Measurements from ENCODE around the gene TMEM117. TPM values are rescaled to one million over a fixed set of nuclear protein-coding genes. Genes with fewer than 3 reads are reported as not detected.

The TMEM117 gene
- total RNA-seq, 1 donor from 2014 or later, result 0.80 TPM

DNA sequence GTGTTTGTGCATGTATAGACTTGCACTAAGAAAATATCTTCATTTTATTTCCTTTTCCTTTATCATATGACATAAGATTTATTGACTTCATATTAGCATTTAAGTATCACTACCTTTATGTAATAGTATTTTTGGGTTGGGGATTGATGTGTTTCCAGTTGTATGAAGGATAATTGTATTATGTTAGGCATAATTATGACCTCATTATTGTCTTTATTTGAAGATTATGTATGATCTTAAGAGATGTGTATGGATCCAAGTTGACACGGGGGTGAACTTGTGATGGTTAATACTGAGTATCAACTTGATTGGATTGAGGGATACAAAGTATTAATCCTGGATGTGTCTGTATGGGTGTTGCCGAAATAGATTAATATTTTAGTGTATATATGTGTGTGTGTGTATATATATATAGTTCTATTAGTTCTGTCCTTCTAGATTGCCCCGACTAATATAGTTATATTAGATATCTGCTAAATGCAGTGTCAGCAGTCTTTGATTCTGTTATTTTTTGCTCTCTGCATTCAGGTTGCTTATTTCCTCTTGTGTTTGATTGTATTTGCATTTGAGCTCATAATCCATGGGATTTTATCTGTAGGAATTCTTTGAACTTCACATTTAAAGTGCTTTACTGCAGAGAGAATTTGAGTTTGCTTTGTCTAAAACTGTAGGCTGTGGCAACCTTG lies 211.0 kb downstream of the TMEM117 start:
- Mint-ChIP-seq H3K9me3 (ENCODE audit: unreplicated experiment) (no peaks in the 10 kb centered on the region), H3K4me1 (ENCODE audit: unreplicated experiment) (no peaks in the 10 kb centered on the region), H3K36me3 (ENCODE audit: low read depth, unreplicated experiment) (no peaks in the 10 kb centered on the region), H3K27ac (ENCODE audit: unreplicated experiment) (no peak overlapping the region), H3K27me3 (ENCODE audit: unreplicated experiment) (peaks cover 1% of the 10 kb centered on the region), H3K4me3 (ENCODE audit: unreplicated experiment) (no peak overlapping the region)
- no peak for DNase-seq (ENCODE audit: low spot score)
- TF ChIP-seq, protein P1, sequence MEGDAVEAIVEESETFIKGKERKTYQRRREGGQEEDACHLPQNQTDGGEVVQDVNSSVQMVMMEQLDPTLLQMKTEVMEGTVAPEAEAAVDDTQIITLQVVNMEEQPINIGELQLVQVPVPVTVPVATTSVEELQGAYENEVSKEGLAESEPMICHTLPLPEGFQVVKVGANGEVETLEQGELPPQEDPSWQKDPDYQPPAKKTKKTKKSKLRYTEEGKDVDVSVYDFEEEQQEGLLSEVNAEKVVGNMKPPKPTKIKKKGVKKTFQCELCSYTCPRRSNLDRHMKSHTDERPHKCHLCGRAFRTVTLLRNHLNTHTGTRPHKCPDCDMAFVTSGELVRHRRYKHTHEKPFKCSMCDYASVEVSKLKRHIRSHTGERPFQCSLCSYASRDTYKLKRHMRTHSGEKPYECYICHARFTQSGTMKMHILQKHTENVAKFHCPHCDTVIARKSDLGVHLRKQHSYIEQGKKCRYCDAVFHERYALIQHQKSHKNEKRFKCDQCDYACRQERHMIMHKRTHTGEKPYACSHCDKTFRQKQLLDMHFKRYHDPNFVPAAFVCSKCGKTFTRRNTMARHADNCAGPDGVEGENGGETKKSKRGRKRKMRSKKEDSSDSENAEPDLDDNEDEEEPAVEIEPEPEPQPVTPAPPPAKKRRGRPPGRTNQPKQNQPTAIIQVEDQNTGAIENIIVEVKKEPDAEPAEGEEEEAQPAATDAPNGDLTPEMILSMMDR (IDR thresholded peaks at IDR 0.05; ENCODE audit: unreplicated experiment), result no peak

DNA sequence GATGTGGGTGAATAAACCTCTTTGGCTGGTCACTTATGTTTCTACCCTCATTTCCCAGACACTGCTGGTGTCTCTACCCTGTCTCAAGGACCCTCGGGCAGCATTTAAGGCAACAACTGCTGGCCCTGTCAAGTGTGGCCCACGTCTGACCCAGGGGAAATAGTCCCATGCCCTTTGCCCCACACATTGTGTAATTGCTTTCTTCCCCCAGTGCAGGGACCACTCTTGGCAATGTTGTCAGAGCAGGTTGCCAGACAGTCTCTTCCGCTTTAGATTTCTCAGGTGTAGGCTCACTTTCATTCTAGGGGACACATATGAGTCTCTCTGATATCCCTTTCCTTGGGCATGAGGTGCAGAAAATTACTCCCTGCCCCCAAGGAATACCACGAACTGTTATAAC lies 216.7 kb downstream of the TMEM117 start:
- H3K4me3 Mint-ChIP-seq (ENCODE audit: unreplicated experiment), result no peak overlapping the region
- H3K36me3 Mint-ChIP-seq (ENCODE audit: low read depth, unreplicated experiment), result no peaks in the 10 kb centered on the region
- H3K27ac Mint-ChIP-seq (ENCODE audit: unreplicated experiment), result no peak overlapping the region
- no peak for DNase-seq (ENCODE audit: low spot score)
- H3K27me3 Mint-ChIP-seq (ENCODE audit: unreplicated experiment), result no peaks in the 10 kb centered on the region
- TF ChIP-seq, protein P1 (IDR thresholded peaks at IDR 0.05; ENCODE audit: unreplicated experiment), result no peak
- no peaks in the 10 kb centered on the region for H3K9me3 Mint-ChIP-seq (ENCODE audit: unreplicated experiment)
- H3K4me1 Mint-ChIP-seq (ENCODE audit: unreplicated experiment), result no peaks in the 10 kb centered on the region

DNA sequence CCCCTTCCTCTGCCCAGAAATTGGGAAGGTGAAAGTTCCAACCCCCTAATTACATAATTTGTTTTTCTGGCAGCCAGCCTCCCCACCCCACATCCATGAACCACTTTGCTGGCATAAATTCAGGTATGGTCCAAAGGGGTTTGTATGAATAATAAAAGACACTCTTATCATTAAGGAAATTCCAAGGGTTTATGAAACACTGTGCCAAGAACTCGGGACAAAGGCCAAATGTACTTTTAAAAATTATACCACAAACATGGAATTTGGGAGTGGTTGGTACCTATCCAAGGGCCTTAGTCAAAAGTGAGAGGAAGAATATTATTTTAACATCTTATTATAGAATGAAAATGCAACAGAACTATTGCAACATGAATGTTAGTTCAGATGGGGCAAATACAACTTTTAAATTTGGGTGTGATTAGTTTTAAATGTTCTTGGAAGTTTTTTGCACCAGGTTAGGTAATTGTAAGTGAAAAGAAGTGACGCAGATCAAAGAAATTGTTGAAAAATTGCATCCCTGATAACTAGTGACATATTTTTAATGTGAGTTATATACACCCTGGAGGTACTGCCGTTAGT lies 217.8 kb downstream of the TMEM117 start:
- Mint-ChIP-seq H3K27ac (ENCODE audit: unreplicated experiment) (no peak overlapping the region), H3K9me3 (ENCODE audit: unreplicated experiment) (no peaks in the 10 kb centered on the region), H3K36me3 (ENCODE audit: low read depth, unreplicated experiment) (no peaks in the 10 kb centered on the region), H3K4me1 (ENCODE audit: unreplicated experiment) (no peaks in the 10 kb centered on the region), H3K4me3 (ENCODE audit: unreplicated experiment) (no peak overlapping the region), H3K27me3 (ENCODE audit: unreplicated experiment) (no peaks in the 10 kb centered on the region)
- no peak for DNase-seq (ENCODE audit: low spot score)
- TF ChIP-seq, protein P1 (IDR thresholded peaks at IDR 0.05; ENCODE audit: unreplicated experiment), result no peak

DNA sequence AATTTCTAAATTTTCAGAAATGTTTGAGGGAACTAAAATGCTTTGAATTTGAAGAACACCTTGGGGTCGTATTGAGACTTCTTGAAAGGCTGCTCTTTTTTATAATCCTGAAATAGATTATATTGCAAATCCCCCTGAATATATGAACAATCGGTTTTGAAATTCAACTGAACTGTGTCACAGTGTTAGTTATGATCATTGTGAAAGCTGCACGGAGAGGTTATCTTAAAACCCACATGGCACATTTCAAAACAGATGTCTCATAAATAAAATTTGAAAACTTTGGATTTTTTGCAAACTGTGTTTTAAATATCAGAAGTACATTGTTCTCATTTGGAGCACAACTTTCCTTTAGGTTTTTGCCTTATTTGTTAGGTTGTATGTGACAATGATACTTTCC lies 218.4 kb downstream of the TMEM117 start:
- H3K4me3 Mint-ChIP-seq (ENCODE audit: unreplicated experiment), result no peak overlapping the region
- no peak overlapping the region for H3K27ac Mint-ChIP-seq (ENCODE audit: unreplicated experiment)
- no peak for DNase-seq (ENCODE audit: low spot score)
- H3K36me3 Mint-ChIP-seq (ENCODE audit: low read depth, unreplicated experiment), result no peaks in the 10 kb centered on the region
- TF ChIP-seq, protein P1 (IDR thresholded peaks at IDR 0.05; ENCODE audit: unreplicated experiment), result no peak
- H3K4me1 Mint-ChIP-seq (ENCODE audit: unreplicated experiment), result no peaks in the 10 kb centered on the region
- H3K9me3 Mint-ChIP-seq (ENCODE audit: unreplicated experiment), result no peaks in the 10 kb centered on the region
- H3K27me3 Mint-ChIP-seq (ENCODE audit: unreplicated experiment), result no peaks in the 10 kb centered on the region

DNA sequence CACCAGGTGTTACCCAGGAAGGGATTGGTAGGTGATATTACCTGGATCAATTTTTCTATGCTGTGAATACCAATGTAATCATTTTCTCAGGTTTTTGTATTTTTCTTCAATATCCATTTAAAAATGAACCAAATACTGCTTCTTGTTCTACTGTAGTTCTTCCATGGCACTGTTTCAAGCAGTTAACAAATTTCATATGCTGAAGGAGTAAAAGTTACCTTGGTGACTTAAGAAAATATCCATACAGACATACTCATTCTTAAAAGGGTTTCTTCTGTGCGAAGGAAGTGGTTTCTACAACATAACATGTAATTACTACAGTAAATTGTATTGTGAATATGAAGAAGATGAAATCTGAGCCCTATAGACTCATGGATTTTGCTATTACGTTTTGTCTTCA lies 222.5 kb downstream of the TMEM117 start:
- Mint-ChIP-seq H3K4me3 (ENCODE audit: unreplicated experiment) (no peak overlapping the region), H3K36me3 (ENCODE audit: low read depth, unreplicated experiment) (no peaks in the 10 kb centered on the region), H3K27me3 (ENCODE audit: unreplicated experiment) (no peaks in the 10 kb centered on the region), H3K9me3 (ENCODE audit: unreplicated experiment) (no peaks in the 10 kb centered on the region), H3K4me1 (ENCODE audit: unreplicated experiment) (no peaks in the 10 kb centered on the region), H3K27ac (ENCODE audit: unreplicated experiment) (no peak overlapping the region)
- TF ChIP-seq, protein P1 (IDR thresholded peaks at IDR 0.05; ENCODE audit: unreplicated experiment), result no peak
- no peak for DNase-seq (ENCODE audit: low spot score)
